ENCODE data around the gene PITRM1.
A peak's percentile ranks its signal among the peaks of the same experiment; 100 is the strongest.

PITRM1 gene

GRCh38 chr10:3100856-3101640 is 71.5 kb downstream of the PITRM1 start:
- no peak for DNase-seq (ENCODE audit: low read depth)

DNA sequence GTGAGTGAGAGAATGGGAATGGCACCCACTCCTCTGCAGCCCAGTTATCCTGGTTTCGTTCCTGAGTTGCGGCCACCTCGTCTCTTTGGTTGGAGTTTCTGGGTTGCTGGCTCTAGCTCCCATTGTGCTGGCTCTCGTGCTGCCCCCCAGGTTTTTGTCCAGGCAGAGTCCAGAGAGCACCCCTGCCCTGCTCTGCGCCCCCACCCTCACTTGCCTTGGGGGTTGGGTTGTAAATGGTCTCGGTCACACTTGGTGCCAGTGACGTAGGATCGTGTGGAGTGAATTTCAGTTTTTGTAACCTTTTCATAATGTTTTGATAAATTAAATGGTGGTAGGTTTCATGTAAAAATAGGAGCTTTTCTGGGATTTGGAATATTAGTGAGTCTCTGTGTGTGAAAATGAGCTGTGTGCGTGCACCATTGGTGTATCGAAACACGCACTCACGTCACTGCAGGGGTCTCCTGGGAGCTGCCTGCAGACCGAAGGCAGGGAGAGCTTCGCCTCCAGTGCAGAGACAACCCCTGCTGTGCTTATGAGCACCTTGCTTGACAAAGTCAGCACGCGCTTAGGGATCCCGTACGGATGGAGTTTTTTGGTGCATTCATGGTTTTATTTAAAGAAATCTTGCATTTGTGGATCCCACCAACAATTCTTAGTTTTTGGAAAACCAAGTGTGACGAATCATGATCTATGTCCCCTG is 72.3 kb downstream of the PITRM1 start:
- DNase-seq (ENCODE audit: low read depth), result no peak

- no peak for DNase-seq (ENCODE audit: low read depth)
Observed at GRCh38 chr10:3099291-3100092, 73.1 kb downstream of the PITRM1 start.

DNA sequence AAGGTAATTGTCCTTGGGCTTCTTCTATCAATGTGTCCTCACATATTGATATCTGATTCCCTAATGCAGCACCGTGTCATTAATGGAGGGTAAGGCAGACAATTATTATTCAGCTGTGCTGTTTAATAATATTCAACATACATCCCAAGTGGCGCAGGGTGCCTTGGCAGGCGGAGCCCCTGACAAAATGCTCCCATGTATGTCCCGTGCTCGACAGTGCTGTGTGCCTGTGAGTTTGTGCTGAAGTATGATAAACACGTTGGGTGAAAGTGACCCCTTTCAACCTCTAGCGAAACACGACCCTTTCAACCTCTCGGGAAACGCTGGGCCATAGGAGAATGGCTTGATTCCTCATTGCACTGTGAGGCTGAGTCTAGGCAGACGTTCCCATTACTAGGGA is 73.9 kb downstream of the PITRM1 start:
- no peak for DNase-seq (ENCODE audit: low read depth)

DNA sequence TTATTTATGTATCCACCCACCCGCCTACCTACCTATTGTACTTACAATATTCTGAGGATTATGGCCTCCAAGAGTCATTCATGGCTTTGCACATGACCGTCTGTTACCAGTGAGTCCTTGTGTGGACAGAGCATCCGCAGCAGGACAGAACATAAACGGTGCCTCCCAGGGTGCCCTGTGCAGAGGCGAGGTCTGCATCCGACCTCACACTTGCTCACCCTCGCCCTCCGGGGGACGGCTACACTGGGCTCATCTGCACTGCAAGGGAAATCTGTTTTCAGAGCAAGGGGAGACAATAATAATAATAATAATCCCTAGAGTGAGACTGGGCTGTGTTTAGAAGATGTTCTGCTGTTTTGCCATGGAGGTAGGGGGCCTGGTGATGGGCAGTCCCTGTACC is 75.4 kb downstream of the PITRM1 start:
- no peak for DNase-seq (ENCODE audit: low read depth)

DNA sequence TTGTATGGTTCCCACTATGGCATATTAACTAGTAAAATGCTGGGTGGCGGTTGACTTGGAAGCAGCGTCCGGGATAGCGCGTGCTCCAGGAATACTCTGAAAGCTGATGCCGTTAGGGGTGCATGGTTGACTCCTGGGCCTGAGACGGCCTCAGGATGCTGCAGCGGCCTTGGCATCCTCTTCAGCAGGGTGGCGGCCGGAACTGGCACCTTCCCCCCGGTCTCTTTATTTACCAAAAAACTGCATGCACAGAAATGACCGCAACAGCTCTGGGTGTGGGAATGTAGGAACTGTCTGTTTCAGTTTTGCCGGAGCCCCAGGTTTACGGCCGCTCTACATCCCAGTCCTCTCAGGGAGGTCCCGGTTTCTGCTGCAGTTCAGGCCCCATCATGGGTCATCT is 76.4 kb downstream of the PITRM1 start:
- DNase-seq (ENCODE audit: low read depth), result no peak

- DNase-seq (ENCODE audit: low read depth), result peak; percentile 24
Observed at GRCh38 chr10:3095373-3096139, 77.0 kb downstream of the PITRM1 start.

DNA sequence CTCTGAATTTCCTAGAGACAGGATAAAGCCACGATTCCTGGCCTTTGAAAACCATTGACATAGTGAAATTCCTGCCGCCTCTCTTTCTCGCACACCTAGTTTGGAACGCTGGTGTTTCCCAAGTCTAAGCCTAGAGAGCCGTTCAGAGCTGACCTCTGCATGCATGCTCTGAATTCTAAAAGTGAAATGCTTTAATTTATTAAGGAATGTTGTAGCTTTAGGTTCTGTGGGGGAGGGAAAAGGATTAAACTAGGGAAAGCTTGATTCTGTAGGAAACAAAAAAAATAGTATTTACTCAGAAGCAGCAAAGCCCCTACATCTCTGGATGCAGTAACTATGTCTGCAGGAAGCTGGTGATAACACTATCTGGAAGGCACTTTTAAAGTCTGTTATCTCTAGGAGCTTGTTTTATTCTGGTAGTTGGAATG is 78.0 kb downstream of the PITRM1 start:
- no peak for DNase-seq (ENCODE audit: low read depth)

- no peak for DNase-seq (ENCODE audit: low read depth)
Observed at GRCh38 chr10:3093996-3094395, 78.6 kb downstream of the PITRM1 start.

DNA sequence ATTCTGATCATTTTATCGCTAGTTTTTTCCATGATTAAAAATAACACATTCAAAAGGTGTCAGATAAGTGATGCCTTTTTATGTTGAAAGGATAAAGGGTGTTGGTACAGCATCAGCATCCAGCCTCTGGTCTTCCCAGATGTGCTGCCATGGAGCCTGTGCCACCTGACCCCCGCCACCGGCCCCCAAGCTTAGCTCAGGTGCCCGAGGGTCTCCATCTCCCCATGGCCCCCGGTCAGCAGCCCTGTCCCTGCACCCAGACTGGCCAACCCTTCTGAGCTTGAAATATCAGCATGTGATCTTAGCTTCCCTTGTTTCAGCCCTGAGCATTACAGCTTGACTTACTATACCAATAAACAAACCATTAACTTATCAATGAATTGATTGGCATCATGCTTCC is 80.7 kb downstream of the PITRM1 start:
- DNase-seq (ENCODE audit: low read depth), result no peak

DNA sequence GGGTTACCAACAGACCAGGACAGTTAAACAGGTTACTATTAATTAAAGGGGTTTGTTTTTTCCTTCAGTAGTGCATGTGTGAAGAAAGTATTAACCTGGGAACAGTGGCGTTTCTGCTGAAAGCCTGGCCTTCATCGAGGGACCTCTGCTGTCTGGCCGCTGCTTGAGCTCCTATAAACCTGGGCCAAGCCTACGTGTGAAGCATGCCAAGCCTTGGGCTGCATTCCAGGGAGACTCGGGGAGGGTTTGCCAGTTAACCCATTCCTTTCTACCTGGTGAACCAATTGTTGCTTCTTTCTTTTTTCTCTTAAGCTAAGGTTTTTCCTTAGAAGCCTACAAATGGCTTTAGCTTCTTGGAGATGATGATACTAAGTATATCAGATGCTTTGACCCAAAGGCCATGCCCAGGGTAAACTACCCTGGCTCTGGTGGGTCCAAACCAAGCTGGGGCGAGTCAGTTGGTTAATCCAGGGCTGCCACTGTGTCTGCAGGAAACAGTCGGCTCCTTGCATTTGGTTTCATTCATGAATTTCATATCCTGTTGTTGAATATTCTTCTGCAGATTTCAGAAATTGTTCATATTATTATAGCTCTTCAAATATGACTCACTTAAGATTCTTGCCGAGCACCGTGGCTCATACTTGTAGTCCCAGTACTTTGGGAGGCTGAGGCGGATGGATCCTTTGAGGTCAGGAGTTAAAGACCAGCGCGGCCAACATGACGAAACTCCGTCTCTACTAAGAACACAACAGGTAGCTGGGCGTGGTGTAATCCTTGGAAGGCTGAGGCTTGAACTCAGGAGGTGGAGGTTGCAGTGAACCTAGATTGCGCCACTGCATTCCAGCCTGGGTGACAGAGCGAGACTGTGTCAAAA is 81.4 kb downstream of the PITRM1 start:
- no peak for DNase-seq (ENCODE audit: low read depth)

DNA sequence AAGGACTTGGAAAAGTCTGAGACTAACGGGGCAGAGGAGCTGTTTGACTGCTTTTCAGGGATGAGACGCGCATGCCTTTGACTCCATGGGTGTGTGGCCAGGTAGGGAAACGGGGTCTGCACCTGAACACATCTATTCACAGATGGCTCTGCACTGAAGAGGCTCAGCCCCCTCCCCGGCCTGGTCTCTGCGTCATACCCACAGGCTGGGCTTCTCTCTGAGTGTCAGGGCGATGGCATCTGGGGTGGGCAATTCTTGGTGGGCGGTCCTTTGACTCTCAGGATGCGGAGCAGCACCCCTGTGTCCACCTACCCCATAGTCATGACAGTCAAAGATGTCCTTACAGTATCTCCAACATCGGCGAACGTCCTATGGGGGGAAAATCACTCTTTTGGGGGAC is 82.2 kb downstream of the PITRM1 start:
- no peak for DNase-seq (ENCODE audit: low read depth)
